HG03039 (cell line): ENCODE measurements around the gene RALGPS2.

Experiments
- ATAC-seq: cut with Tn5 transposase; IDR thresholded peaks from one replicate; pipeline ENCODE4 v1.9.1; 2021; ENCODE audit warnings: mild to moderate bottlenecking, moderate library complexity; ENCODE audit not compliant: unreplicated experiment

Gene RALGPS2

GRCh38 chr1:178912597-178912996, 187.6 kb downstream of the RALGPS2 start:
- ATAC-seq: no peak

GRCh38 chr1:178916448-178917174, 191.6 kb downstream of the RALGPS2 start:
- ATAC-seq: no peak

GRCh38 chr1:178918308-178918707, 193.3 kb downstream of the RALGPS2 start:
- ATAC-seq: no peak

- no peak for ATAC-seq
These were observed 193.9 kb downstream of the RALGPS2 start for GRCh38 chr1:178918955-178919354.

- no peak for ATAC-seq
These were observed 194.5 kb downstream of the RALGPS2 start for GRCh38 chr1:178919581-178919980.

GRCh38 chr1:178921499-178921898, 196.5 kb downstream of the RALGPS2 start:
- no peak for ATAC-seq

- no peak for ATAC-seq
These were observed 198.5 kb downstream of the RALGPS2 start for GRCh38 chr1:178923512-178923911.

- no peak for ATAC-seq
These were observed 201.0 kb downstream of the RALGPS2 start for GRCh38 chr1:178926046-178926445.

GRCh38 chr1:178927003-178927402, 202.0 kb downstream of the RALGPS2 start:
- ATAC-seq: no peak

- ATAC-seq: no peak
These were observed 203.0 kb downstream of the RALGPS2 start for GRCh38 chr1:178928041-178928440.

- no peak for ATAC-seq
These were observed 203.9 kb downstream of the RALGPS2 start for GRCh38 chr1:178928976-178929375.

GRCh38 chr1:178931858-178932551, 207.0 kb downstream of the RALGPS2 start:
- ATAC-seq: no peak

GRCh38 chr1:178932552-178932906, 207.5 kb downstream of the RALGPS2 start:
- ATAC-seq: no peak

- no peak for ATAC-seq
These were observed 208.1 kb downstream of the RALGPS2 start for GRCh38 chr1:178933105-178933561.

- ATAC-seq: no peak
These were observed 208.9 kb downstream of the RALGPS2 start for GRCh38 chr1:178933709-178934490.

GRCh38 chr1:178934546-178934945, 209.5 kb downstream of the RALGPS2 start:
- ATAC-seq: no peak

GRCh38 chr1:178935610-178936009, 210.6 kb downstream of the RALGPS2 start:
- no peak for ATAC-seq

- no peak for ATAC-seq
These were observed 212.7 kb downstream of the RALGPS2 start for GRCh38 chr1:178937695-178938094.

- ATAC-seq: no peak
These were observed 213.3 kb downstream of the RALGPS2 start for GRCh38 chr1:178938101-178938958.

- no peak for ATAC-seq
These were observed 213.9 kb downstream of the RALGPS2 start for GRCh38 chr1:178938959-178939317.
